Heart right ventricle (tissue), 16 donors: ENCODE measurements around the gene RAMP3. TPM values are rescaled to one million over a fixed set of nuclear protein-coding genes. Genes with fewer than 3 reads are reported as not detected.
A peak's percentile ranks its signal among the peaks of the same experiment; 100 is the strongest.

ENCODE experiments used
- ATAC-seq, 8 donors: fragments of 200-7000 bp; cut with Tn5 transposase; one replicate each; pipeline ENCODE4 v1.9.1; 2020; ENCODE audit warnings: mild to moderate bottlenecking in 8 of 8, moderate library complexity in 8 of 8, moderate number of reproducible peaks in 1 of 8
- DNase-seq, 2 donors: peaks; one replicate each; pipeline ENCODE4 v3.0.0-alpha.2; 2020
- H3K27ac ChIP-seq, 10 donors: fragments of 200-600 bp; sonication (generic) in 2 of 10; one replicate each; pipeline versions ENCODE4 v1.5.0 to v1.8.0; 2020 to 2022; ENCODE audit warnings: mild to moderate bottlenecking in 3 of 10
- H3K27me3 ChIP-seq, 7 donors: fragments of 200-600 bp; one replicate each; pipeline ENCODE4 v1.8.0; 2021 to 2022; ENCODE audit warnings: mild to moderate bottlenecking in 2 of 7
- H3K36me3 ChIP-seq, 9 donors: fragments of 200-600 bp; sonication (generic) in 1 of 9; one replicate each; pipeline versions ENCODE4 v1.5.0 to v1.8.0; 2020 to 2022; ENCODE audit warnings: mild to moderate bottlenecking in 2 of 9
- H3K4me1 ChIP-seq, 9 donors: fragments of 200-600 bp; sonication (generic) in 1 of 9; one replicate each; pipeline versions ENCODE4 v1.5.0 to v1.8.0; 2020 to 2022; ENCODE audit warnings: mild to moderate bottlenecking in 4 of 9
- H3K4me3 ChIP-seq, 10 donors: fragments of 200-600 bp; sonication (generic) in 2 of 10; one replicate each; pipeline versions ENCODE4 v1.5.0 to v1.8.0; 2020 to 2022; ENCODE audit warnings: mild to moderate bottlenecking in 7 of 10, moderate library complexity in 2 of 10
- H3K9me3 ChIP-seq, 11 donors: fragments of 200-600 bp in 10 of 11; sonication (generic) in 2 of 11; one replicate each; pipeline versions ENCODE4 v1.5.0 to v1.8.0; 2013 to 2022; ENCODE audit warnings: mild to moderate bottlenecking in 2 of 11, control low read depth in 1 of 11, moderate library complexity in 1 of 11
- WGBS, 2 donors: extraction: QIAGEN DNeasy Blood & Tissue Kit; methylation state at CpG; one replicate each; pipeline ENCODE4 v1.1.7; 2013; ENCODE audit warnings: inconsistent platforms in 1 of 2; 5-methylcytosine and 5-hydroxymethylcytosine counted together
- intact Hi-C, 10 donors: fragments of 100-400 bp; cut with DNase I; formaldehyde crosslinking; loops; one replicate each; pipeline versions ENCODE4 v1.11.1 to v1.14.2; 2022
- polyA plus RNA-seq, 2 donors: library from polyadenylated mRNA; stranded (reverse); fragments of 200-250 nt; gene quantifications; one replicate each; pipeline ENCODE4 v1.2.3, GENCODE V29; 2013
- total RNA-seq, 10 donors: library from RNA; stranded (reverse); fragmentation: NEBNext Ultra II Directional in 3 of 10; extraction: Animal tissue kit (Norgen Biotek cat#: 25700) in 3 of 10; gene quantifications; one replicate each; pipeline versions ENCODE4 v1.2.1 to v1.2.4, GENCODE V29; 2021 to 2023
- TF ChIP-seq, protein P1 (sequence below), 9 donors: fragments of 200-600 bp; sonication (generic) in 2 of 9; IDR thresholded peaks; one replicate each; pipeline versions ENCODE4 v1.5.0 to v1.8.0; 2021 to 2022; ENCODE audit warnings: antibody characterized with exemption in 9 of 9, mild to moderate bottlenecking in 5 of 9, moderate library complexity in 1 of 9
- donor health status: Arrhythmogenic right ventricular cardiomyopathy.
- donor health status: ischemic (EF 13 %, LVEDD 7.1; RV severe dilation, severe dysfunction).
- donor health status: healthy with polysubstance abuse.
- donor health status: DM: no; HTN: yes; CAD: no.
- donor health status: DM: no; HTN: no; CAD: no.
- donor health status: ischemic (EF 25% LVEDD 6.9; RV normal size, moderate dysfunction).
- donor health status: ischemic (EF 25% LVEDD 5.7; RV mildly dilated, moderate dysfunction).
- donor health status: healthy.
- donor health status: DM: yes; HTN: yes; CAD: no.
- donor health status: Ischemic cardiomyopathy.
- donor health status: ischemic (EF 35%, LVEDD 5.7; RV mildly dilated, moderate dysfunction).
- donor health status: nonischemic (EF 11% LVEDD 7.7; RV severe dilation, severe dysfunction).
- donor health status: DM: yes; HTN: yes; CAD: no.
- donor health status: PGD.
- donor health status: ischemic (EF 29% LVEDD 5.4; RV normal size, mild dysfunction).
- donor health status: nonischemic (EF 23%, LVEDD 6.1; RV moderate dilation, normal function).

The RAMP3 gene
- total and polyA plus RNA-seq, 12 donors: 12.7 to 70.2 (median 29.1) TPM

DNA sequence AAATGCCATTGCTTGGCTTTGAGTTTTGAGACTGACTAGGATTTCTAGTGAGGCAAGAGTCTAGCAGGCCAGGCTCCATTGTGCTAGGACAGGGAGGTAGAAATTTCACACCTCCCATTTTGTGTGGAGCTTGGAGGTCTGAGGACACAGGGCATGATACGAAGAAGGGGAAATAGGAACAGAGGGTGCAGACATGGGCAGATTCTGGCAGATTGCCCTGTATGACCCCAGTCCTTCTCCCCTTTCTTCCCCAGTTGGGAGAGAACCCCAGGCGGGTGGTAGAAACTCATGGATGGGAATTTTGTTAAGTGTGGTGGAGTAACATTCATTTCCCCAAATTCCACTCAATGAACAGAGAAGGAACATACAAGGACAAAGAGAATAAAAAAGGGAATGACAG lies 54.4 kb downstream of the RAMP3 start:
- TF ChIP-seq, protein P1, sequence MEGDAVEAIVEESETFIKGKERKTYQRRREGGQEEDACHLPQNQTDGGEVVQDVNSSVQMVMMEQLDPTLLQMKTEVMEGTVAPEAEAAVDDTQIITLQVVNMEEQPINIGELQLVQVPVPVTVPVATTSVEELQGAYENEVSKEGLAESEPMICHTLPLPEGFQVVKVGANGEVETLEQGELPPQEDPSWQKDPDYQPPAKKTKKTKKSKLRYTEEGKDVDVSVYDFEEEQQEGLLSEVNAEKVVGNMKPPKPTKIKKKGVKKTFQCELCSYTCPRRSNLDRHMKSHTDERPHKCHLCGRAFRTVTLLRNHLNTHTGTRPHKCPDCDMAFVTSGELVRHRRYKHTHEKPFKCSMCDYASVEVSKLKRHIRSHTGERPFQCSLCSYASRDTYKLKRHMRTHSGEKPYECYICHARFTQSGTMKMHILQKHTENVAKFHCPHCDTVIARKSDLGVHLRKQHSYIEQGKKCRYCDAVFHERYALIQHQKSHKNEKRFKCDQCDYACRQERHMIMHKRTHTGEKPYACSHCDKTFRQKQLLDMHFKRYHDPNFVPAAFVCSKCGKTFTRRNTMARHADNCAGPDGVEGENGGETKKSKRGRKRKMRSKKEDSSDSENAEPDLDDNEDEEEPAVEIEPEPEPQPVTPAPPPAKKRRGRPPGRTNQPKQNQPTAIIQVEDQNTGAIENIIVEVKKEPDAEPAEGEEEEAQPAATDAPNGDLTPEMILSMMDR (IDR thresholded peaks at IDR 0.05): no peak
- DNase-seq (no peak), ATAC-seq (no peak)
- no peak overlapping the region for H3K4me3 ChIP-seq
- H3K4me1 ChIP-seq: peaks cover 5 to 34% (median 11%) of the 10 kb centered on the region in 9 donors
- intact Hi-C loops: loop anchor here in 5 of 10 donors (2.0 to 5.0 kb wide), 5 partner anchors 29 to 55 kb away; partner anchors contain the start of gene RAMP3 (in 2 of the 5)
- peaks cover 0 to 30% (median 15%) of the 10 kb centered on the region in 7 donors for H3K27me3 ChIP-seq
- peak overlapping the region in 8 of 10 donors; percentile 58 to 88 (median 67) for H3K27ac ChIP-seq
- peaks cover 0 to 5% (median 0%) of the 10 kb centered on the region in 11 donors for H3K9me3 ChIP-seq
- H3K36me3 ChIP-seq: no peaks in the 10 kb centered on the region
- WGBS, 2 donors: 95 to 97% methylated on average over 2 of the region's 2 CpGs

DNA sequence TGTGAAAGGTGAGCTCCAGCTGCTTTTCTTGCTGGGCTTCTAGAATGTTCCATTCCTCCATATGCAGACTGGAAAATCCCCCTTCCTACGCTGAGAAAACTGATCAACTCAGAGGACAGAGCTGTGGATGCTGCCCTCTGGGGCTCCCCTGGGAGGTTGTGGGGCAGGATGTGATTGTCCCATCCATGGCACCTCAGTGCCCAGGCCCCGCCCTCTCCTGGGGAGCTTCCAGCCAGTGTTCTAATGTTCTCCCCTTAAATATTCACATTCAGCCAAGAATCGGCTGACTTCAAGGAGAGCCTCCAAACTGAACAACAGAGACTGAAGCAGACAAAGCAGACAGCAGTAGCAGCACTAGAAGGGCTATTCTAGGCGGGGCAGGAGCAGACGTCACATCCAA lies 55.0 kb downstream of the RAMP3 start:
- DNase-seq (no peak), ATAC-seq (no peak)
- Histone ChIP-seq H3K4me3 (no peak overlapping the region), H3K9me3 (peaks cover 0 to 5% (median 0%) of the 10 kb centered on the region in 11 donors), H3K27ac (peak overlapping the region in 3 of 10 donors; percentile 19 to 88 (median 69)), H3K4me1 (peaks cover 5 to 34% (median 11%) of the 10 kb centered on the region in 9 donors), H3K36me3 (no peaks in the 10 kb centered on the region), H3K27me3 (peaks cover 0 to 36% (median 15%) of the 10 kb centered on the region in 7 donors)
- intact Hi-C loops: loop anchor here in 3 of 10 donors (5.0 kb wide), 2 partner anchors 50 to 55 kb away; partner anchors contain the start of gene RAMP3 (in 2 of the 3)
- TF ChIP-seq, protein P1 (IDR thresholded peaks at IDR 0.05): no peak
- 78 to 83% methylated on average over 5 of the region's 5 CpGs for WGBS, 2 donors

DNA sequence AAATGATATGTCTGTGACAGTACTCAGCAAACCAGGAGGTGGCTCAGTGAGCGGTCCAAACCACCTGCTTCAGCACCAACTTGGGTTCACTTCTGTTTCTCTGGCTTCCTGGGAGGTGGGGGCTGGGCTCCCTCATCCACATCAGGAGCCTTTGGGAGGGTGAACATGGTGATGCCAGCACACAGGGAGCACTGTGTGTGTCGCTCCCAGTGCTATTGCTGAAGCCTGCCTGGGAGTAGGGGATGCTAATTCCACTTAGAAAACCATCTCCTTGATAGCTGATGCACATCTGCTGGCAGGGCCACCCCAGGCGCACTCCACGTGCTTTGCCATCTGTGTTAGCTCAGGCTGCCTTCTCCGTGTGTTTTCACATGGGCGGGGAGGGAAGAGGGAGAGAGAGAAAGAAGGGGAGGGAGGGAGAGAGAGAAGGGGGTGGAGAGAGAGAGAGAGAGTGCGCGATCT lies 58.0 kb downstream of the RAMP3 start:
- Histone ChIP-seq H3K27me3 (peaks cover 0 to 29% (median 12%) of the 10 kb centered on the region in 7 donors), H3K36me3 (no peaks in the 10 kb centered on the region), H3K4me3 (no peak overlapping the region), H3K27ac (no peak overlapping the region), H3K9me3 (peaks cover 0 to 5% (median 0%) of the 10 kb centered on the region in 11 donors), H3K4me1 (peaks cover 0 to 6% (median 1%) of the 10 kb centered on the region in 9 donors)
- ATAC-seq (no peak), DNase-seq (no peak)
- 36 to 42% methylated on average over 8 of the region's 8 CpGs for whole genome bisulfite sequencing, 2 donors
- TF ChIP-seq, protein P1 (IDR thresholded peaks at IDR 0.05): no peak
- intact Hi-C loops: loop anchor here in 2 of 10 donors (5.0 kb wide), 2 partner anchors 42 to 157 kb away; no protein-coding TSS in a partner anchor

DNA sequence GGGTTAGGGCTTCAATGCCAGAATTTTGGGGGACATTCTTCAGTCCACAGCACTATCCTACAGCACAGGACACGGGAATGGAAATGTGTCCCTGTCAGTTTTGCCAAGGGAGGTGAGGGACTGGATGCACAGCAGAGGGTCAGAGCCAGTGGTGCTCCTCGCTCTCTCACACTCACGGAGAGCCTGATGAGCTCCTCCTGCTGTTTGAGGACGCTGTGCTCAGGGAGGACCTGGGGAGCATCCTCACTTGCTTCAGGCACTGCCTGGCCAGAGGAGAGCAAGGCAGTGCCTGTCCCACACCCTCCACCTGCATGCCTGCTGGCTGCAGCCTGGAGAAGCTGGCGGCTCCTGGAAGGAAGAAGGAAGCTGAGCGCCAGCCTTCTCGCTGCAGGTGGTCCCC lies 58.6 kb downstream of the RAMP3 start:
- intact Hi-C loops: loop anchor here in 2 of 10 donors (5.0 kb wide), 2 partner anchors 41 to 156 kb away; no protein-coding TSS in a partner anchor
- peak in 1 of 8 donors; percentile 28 for ATAC-seq
- H3K27ac ChIP-seq: no peak overlapping the region
- DNase-seq: no peak
- WGBS, 2 donors: 61% methylated on average over 7 of the region's 7 CpGs
- peaks cover 0 to 29% (median 12%) of the 10 kb centered on the region in 7 donors for H3K27me3 ChIP-seq
- H3K36me3 ChIP-seq: no peaks in the 10 kb centered on the region
- peaks cover 0 to 6% (median 0%) of the 10 kb centered on the region in 9 donors for H3K4me1 ChIP-seq
- TF ChIP-seq, protein P1 (IDR thresholded peaks at IDR 0.05): no peak
- H3K4me3 ChIP-seq: no peak overlapping the region
- peaks cover 0 to 5% (median 0%) of the 10 kb centered on the region in 11 donors for H3K9me3 ChIP-seq
